GM19238 (cell line): ENCODE results near the gene ATP6V0D1.
"Not testable (repeated sequence)": the region's sequence is repeated elsewhere in the genome, so short reads cannot be mapped to it uniquely, and the experiment has no call there.

Source experiments
- DNase-seq: peaks from one replicate; pipeline ENCODE4 v3.0.0; 2011; ENCODE audit warnings: low spot score; ENCODE audit not compliant: insufficient read length

ATP6V0D1 gene

DNA sequence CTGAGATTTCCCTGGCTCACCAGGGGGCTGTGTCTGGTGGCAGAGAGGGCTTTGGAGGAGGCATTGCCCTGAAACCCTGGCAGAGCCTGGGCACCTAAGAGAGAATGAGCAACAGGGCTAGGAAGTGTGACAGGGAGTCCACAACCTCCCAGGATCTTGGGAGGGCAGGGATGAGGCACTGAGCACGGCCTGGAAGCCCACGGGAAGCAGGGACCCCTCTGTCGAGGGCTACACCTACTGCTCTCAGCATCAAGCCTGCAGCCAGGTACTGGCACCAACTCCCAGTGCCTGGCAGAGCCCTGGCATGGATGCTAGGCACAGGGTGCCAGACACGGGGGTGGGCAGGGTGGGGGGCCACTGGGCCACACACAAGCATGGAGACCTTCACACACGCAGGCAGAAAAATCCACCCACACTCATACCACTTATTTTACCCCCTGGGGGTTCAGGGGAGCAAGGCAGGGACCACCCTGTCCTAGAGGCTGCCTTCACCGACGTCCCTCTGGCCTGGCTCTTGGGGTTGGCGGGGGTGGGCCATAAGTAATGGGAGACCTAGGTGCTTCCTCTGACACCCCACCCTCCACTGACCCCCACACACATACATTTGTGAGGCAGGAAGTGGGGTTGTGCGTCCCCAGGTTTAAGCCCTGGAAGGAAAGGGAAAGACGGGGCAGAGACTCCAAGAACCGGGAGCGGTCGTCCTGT lies 51.0 kb downstream of the ATP6V0D1 start:
- no peak for DNase-seq

DNA sequence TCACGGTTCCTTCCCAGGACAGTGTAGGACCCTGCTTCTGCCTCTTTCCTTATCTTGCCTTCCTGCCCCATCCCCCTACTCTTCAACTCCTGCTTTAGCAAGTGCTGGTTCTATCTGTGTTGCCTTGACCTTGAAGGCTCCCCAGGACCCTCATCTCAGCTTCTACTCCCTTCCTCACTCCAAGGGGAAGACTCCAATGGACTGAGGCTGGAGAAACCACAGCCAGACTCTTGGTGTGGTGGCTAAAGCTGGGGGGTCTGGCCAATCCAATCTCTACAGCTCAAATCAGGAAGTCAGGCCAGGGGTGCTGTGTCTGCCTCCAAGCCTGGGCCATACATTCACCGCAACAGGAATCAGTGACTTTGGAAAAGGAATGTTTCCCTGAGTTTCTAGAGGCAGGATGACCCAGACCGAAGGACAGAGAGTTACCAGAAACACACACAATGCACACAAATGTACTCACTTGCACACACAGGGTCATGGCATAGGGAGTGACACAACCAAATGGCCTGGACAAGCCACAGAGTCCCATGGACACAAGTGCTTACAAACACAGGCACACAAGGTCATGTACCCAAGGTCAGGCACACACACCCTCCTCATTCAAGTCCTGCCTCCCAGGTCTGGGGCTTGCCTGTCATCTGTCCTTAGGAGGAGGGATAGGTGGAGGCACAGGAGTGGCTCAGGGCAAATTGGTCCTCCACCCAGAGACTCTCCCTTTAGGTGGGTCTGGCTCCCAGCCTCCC lies 51.7 kb downstream of the ATP6V0D1 start:
- DNase-seq, result no peak

GRCh38 chr16:67428146-67428731 lies 52.7 kb downstream of the ATP6V0D1 start:
- DNase-seq, result peak; percentile 69

DNA sequence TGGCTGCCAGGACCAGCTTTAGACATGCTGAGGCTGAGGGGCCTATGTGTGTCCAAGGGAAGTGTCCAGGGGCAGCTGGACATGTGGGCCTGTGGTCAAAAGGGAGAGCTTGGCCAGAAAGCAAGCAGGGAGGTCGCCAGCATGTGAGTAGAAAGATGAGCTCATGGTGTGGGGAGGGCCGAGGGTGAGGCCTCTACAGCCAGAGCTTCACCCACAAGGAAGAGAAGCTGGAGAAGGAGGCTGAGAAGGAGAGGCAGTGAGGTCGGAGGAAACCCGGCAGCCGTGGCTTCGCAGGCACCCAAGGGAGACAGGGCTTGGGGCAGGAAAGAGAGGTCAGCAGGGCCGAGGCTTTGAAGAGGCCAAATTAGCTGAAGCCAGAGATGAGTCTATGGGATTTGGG lies 54.0 kb downstream of the ATP6V0D1 start:
- DNase-seq, result no peak

DNA sequence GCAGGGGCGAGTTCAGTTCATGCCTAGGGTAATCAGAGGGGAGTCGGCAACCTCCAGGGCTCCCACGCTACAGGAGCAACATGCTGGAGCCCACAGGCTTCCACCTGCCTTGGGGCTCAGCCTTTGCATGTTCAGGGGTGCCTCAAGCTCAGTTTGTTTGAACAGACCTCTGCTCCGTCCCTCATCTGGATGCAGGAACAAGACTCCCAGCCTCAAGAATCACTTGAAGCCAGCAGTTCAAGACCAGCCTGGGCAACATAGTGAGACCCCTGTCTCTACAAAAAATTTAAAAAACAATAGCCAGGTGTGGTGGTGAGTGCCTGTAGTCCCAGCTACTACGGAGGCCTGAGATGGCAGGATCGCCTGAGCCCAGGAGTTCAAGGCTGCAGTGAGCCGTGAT lies 54.9 kb downstream of the ATP6V0D1 start:
- DNase-seq, result no peak

DNA sequence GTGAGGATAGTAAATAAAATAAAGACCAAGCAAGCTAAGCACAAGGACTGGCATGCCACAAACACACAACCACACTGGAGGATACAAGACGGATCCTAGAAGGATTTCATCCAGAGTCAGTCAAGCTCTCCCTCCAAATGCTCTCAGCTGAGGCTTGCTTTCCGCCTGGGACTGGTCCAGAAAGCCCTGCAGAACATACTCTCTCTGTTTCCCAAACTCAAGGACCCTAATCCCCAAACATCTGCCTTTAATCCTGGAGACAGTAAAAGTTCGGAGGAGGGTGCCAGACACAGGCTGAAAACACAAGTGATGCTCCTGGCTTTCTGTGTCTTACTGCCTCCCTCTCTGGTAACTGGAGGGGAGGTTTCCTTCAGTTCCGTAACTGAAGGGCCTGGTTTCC lies 55.4 kb downstream of the ATP6V0D1 start:
- DNase-seq, result no peak

- no peak for DNase-seq
Measured at GRCh38 chr16:67425061-67425460, 55.9 kb downstream of the ATP6V0D1 start.

DNA sequence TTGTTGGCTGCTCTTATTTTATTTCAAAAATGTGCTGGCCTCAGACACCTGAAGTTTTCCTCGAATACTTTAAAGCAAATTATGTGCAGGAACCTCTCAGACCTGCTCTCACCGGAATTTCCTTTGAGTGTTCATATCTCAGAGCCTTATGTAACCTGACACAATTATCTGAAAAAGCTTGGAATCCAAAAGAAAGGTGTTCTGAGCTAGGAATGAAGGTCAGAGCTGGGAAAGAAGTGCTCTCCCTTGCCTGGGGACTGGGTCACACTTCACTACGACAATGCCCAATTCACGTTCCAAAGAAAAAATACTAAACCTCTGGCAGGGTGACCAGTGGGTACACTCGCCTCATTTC lies 56.7 kb downstream of the ATP6V0D1 start:
- no peak for DNase-seq

- DNase-seq, result no peak
Measured at GRCh38 chr16:67423611-67424260, 57.2 kb downstream of the ATP6V0D1 start.

DNA sequence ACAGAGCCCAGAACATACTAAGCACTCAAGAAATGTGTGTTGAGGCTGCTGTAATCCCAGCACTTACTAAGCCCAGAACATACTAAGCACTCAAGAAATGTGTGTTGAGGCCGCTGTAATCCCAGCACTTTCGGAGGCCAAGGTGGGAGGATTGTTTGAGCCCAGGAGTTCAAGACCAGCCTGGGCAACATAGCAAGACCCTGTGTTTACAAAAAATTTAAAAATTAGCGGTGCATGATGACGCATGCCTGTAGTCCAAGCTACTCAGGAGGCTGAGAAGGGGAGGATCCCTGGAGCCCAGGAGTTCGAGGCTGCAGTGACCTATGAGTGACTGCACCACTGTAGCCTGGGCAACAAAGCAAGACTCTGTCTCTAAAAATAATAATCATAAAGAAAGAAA lies 57.9 kb downstream of the ATP6V0D1 start:
- DNase-seq, result no peak

- DNase-seq, result no peak
Measured at GRCh38 chr16:67421030-67421429, 59.9 kb downstream of the ATP6V0D1 start.

DNA sequence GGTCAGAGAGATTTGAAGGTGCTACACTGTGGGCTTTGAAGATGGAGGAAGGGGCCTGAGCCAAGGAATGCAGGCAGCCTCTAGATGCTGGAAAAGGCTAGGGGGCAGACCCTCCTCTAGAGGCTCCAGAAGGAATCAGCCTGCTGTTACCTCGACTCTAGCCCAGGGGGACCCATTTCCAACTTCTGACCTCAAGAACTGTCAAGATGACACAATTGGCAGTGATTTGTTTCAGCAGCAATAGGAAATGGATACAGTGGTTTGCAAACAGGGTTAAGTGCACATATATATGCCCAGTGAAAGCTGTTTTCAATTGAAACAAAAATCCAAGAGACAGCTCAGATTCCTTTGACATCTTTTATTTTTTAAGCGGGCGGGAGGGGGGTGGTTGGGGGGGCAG lies 61.0 kb downstream of the ATP6V0D1 start:
- DNase-seq, result no peak

DNA sequence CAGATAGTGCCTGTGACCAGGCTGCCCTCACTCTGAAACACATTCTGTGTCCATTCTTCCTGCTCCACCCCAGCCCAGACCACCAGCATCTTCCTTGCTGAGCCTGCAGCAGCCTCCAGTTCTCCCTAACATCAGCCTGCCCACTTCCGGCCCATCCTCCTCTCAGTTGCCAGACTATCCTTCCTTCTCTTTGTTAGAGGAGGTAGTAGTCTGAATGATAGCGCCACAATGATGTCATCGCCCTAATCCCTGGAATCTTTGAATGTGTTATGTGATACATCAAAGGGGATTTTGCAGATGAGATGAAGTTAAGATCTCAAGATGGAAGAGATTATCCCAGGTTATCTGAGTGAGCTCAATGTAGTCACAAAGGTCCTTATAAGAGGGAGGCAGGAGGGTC lies 61.5 kb downstream of the ATP6V0D1 start:
- no peak for DNase-seq

DNA sequence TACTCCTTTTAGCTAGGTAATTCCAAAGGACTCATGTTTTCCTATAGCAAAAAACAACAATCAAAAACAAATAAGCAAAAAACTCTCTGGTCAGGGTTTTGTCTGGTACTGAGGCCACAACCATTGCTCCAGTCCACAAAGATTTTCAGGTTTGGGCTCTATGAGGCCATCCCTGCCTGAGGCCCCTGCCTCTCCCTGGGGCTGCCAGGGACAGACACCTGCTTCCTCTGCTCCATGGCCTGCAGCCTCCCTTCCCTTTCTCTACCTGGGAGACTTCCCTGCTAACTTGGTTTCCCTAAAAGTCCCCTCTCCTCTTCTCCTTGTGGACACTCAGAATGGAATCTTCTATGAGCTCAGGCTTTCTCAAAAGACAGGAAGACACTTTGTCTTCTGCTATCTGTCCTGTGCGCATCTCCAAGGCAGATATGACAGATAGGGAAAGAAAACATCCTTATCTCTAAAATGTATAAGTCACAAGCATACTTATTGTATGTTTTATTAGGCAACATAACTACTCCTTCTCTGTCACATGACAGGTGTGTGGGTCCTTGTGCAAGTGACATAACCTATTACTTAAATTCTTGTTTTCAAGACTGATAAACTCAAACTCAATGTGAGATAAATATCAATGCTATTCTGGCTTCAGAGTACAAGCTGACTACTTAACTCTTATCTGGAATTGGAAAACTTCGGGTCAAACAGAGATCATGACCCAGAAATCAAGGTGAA lies 63.5 kb downstream of the ATP6V0D1 start:
- DNase-seq, result no peak

DNA sequence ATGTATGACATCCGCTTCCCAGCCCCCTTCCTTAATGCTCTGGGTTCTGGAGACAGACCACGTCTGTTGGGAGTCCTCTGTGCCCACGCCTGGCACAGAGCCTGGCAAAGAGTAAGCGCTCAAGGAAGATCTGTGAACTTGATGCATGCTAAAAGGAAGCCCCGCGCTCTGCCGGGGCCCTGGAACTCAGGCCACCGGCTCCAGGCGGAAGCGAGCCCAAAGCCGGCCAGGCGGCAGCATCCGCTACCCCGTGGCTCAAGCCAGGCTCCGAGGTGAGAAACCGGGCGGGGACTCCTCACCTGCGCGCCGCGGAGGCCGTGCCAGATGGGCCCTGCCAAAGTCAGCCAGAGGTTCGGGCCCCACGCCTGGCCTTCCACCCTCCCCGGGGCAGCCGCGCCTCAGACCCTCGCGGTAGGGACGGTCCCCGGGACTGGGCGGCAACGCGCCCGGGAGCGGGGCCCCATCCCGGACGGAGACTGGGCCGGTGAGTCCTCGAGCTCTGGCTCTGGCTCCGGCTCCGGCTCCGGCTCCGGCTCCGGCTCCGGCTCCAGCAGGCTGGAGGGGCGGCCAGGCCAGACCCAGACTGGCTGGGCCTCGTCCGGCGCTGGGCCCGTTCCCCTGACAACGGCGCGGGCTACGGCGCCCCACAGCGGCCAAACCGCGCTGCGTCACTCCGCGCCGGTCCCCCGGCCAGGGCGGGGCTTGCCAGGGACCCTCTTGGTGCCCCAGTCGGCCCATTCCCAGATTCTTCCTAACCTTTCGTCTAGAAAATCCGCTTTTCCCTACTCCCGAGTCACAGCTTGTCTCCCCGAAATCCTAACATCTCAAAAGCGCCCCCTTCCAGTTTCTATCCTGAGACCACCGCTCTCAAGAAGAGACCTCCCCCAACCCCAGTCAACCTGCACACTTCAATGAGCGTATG lies 64.8 kb downstream of the ATP6V0D1 start, which contains the start of gene ZDHHC1:
Gene ZDHHC1 (minus strand): TSS at position 606 of the 922 bp plus-strand sequence. CDS start 8,702 bp downstream, outside the sequence.
- DNase-seq, result peak; percentile 78

- DNase-seq, result not testable (repeated sequence)
Measured at GRCh38 chr16:67415421-67415820, 65.5 kb downstream of the ATP6V0D1 start.

DNA sequence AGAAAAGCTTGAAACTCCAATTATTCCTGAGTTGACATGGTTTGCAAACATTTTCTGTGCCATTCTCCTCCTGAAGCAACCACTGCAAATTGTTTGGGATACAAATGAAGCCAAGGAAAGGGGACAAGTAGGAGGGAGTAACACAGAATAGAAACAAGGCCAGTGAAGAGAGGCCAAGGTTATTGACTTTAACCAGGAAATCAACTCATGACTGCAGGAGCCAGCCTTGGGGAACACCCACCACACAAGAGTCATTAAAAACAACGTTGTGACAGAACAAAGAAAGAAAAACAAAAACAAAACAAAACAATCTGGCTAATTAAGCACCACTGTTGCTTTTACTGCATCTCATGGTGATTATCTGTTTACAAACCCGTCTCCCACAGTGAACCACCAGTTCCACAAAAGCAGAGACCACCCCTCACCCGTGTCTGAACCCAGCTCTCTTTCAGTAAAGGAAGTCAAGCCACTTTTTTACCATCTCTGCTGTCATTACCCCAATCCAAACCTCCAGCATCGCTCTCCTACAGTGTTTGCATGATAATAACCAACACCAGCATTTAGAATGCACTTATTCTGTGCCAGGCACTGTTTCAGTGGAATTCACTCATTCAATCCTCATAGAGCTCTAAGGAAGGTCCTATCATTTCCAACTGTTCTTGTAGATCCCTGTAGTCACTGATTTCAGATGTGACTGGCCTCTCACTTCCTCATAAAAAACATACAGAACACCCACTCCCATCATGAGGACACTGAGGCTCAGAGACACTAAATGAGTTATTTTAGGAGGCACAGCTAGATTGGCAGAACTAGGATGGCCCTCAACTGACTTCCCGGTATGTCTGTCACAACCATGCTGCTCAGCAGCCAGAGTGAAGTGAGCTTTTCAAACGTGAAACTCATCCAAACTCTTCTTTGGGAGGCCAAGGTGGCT lies 66.7 kb downstream of the ATP6V0D1 start:
- no peak for DNase-seq

DNA sequence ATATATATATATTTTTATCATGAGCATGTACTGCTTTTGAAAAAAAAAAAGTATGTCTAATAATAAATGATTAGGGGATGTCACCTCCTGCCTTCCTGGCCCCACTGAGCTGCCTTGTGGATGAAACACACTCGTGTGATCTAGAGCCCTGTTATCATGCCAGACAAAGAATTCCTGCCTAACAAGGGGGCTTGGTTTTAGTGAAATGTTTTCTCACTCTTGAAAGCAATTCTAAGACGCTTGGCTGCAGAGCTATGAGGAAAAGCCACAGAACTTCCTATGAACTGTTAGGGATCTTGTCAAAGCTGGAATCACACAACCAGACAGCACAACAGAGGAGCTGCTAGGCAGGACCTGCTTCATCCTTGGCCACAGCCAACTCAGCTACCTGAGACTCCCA lies 68.7 kb downstream of the ATP6V0D1 start:
- no peak for DNase-seq

- DNase-seq, result no peak
Measured at GRCh38 chr16:67411339-67411738, 69.6 kb downstream of the ATP6V0D1 start.
